Hepatocyte (in vitro differentiated cells): Measurements from ENCODE around the gene BRD2.

ENCODE experiments used
- EZH2 ChIP-seq: fragments of 200-600 bp; sonication (generic); IDR thresholded peaks from 2 replicates; pipeline ENCODE4 v1.6.1; 2016; ENCODE audit warnings: antibody characterized with exemption, mild to moderate bottlenecking, borderline replicate concordance
- EZH2phosphoT487 ChIP-seq: fragments of 200-600 bp; sonication (generic); IDR thresholded peaks from one replicate; pipeline ENCODE4 v1.6.1; 2018; ENCODE audit warnings: antibody characterized with exemption, mild to moderate bottlenecking, low read depth, moderate library complexity; ENCODE audit not compliant: unreplicated experiment, severe bottlenecking
- TF ChIP-seq, protein P1 (sequence below): fragments of 200-600 bp; sonication (generic); IDR thresholded peaks from 2 replicates; pipeline ENCODE4 v1.5.1; 2016; ENCODE audit warnings: antibody characterized with exemption, mild to moderate bottlenecking; ENCODE audit not compliant: poor library complexity

DNA sequence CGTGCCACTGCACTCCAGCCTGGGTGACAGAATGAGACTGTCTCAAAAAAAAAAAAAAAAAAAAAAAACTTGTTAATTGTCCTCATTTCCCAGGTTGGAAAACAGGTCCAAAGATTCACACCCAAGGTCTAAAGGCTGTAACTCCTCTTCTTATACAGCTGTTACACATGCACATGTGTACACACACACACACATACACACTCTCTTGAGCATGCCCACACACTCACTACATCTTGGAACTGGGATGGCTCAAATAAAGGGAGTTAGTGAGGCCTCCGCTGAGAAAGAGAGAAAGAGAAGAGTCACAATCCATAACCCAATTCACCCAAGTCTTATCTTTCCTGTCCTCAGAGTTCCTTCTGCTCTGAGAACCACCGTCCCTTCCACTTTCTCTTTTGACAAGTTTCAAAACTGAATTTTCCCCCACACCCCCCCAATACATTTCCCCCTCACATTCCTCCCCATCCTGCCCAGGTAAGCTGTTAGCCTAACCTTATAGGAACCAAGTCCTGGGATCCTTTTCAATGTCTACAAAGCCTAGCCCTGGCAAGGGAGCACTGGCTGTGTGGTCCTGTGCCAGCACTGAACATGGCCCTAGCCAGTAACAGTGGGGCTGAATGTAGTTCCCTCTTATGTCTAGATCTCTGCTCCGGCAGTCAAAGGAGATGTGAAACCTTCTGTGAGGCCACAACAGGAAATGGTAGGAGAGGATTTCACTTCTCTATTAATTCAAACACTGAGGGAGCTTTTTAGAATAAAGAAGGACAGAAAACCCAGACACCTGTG, 24.3 kb upstream of the BRD2 start:
- TF ChIP-seq, protein P1, sequence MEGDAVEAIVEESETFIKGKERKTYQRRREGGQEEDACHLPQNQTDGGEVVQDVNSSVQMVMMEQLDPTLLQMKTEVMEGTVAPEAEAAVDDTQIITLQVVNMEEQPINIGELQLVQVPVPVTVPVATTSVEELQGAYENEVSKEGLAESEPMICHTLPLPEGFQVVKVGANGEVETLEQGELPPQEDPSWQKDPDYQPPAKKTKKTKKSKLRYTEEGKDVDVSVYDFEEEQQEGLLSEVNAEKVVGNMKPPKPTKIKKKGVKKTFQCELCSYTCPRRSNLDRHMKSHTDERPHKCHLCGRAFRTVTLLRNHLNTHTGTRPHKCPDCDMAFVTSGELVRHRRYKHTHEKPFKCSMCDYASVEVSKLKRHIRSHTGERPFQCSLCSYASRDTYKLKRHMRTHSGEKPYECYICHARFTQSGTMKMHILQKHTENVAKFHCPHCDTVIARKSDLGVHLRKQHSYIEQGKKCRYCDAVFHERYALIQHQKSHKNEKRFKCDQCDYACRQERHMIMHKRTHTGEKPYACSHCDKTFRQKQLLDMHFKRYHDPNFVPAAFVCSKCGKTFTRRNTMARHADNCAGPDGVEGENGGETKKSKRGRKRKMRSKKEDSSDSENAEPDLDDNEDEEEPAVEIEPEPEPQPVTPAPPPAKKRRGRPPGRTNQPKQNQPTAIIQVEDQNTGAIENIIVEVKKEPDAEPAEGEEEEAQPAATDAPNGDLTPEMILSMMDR: no peak
- TF ChIP-seq EZH2 (no peak), EZH2phosphoT487 (no peak)
